BLaER1 treated with 17β-estradiol and CSF1 and Interleukin-3, amounts not matched to agents 10 nM and 100 nM (cell line): ENCODE results near the gene IQSEC3.
"Not testable (repeated sequence)": the region's sequence is repeated elsewhere in the genome, so short reads cannot be mapped to it uniquely, and the experiment has no call there.

ENCODE experiments used
- H3K27ac ChIP-seq, 11 experiments: shearing (Covaris generic); formaldehyde crosslinking; 2 replicates each; pipeline ENCODE4 v1.8.1; 2022
- H3K27me3 ChIP-seq, 11 experiments: shearing (Covaris generic); formaldehyde crosslinking; 2 replicates each; pipeline ENCODE4 v1.8.1; 2022
- H3K36me3 ChIP-seq, 11 experiments: shearing (Covaris generic); formaldehyde crosslinking; 2 replicates each; pipeline ENCODE4 v1.8.1; 2022
- H3K4me1 ChIP-seq, 10 experiments: shearing (Covaris generic); formaldehyde crosslinking; 2 replicates each; pipeline ENCODE4 v1.8.1; 2022
- H3K4me2 ChIP-seq, 11 experiments: shearing (Covaris generic); formaldehyde crosslinking; 2 replicates each; pipeline ENCODE4 v1.8.1; 2022
- H3K4me3 ChIP-seq, 10 experiments: shearing (Covaris generic); formaldehyde crosslinking; 2 replicates each; pipeline ENCODE4 v1.8.1; 2022
- H3K9ac ChIP-seq, 11 experiments: shearing (Covaris generic); formaldehyde crosslinking; 2 replicates each; pipeline ENCODE4 v1.8.1; 2022
- H3K9me3 ChIP-seq, 11 experiments: shearing (Covaris generic); formaldehyde crosslinking; replicated peaks in 1 of 11; 2 replicates each; pipeline ENCODE4 v1.8.1; 2022
- H4K20me1 ChIP-seq, 11 experiments: shearing (Covaris generic); formaldehyde crosslinking; 2 replicates each; pipeline ENCODE4 v1.8.1; 2022
- Cebpa-rat ChIP-seq, 11 experiments: shearing (Covaris generic); IDR thresholded peaks; 2 replicates each; pipeline ENCODE4 v1.8.1; 2022

Gene IQSEC3

GRCh38 chr12:185576-185955 is 119.0 kb downstream of the IQSEC3 start:
- no peak for TF ChIP-seq Cebpa-rat (IDR thresholded peaks at IDR 0.05)
- Histone ChIP-seq H3K27me3 (no peaks in the 10 kb centered on the region), H3K9ac (no peak overlapping the region), H3K9me3 (peaks cover 0 to 13% (median 6%) of the 10 kb centered on the region in 11 experiments; a peak in 12 of 22 replicates), H3K4me2 (no peak overlapping the region), H3K27ac (no peak overlapping the region), H4K20me1 (no peaks in the 10 kb centered on the region; a peak in 1 of 22 replicates), H3K4me3 (no peak overlapping the region), H3K4me1 (peaks cover 3 to 27% (median 11%) of the 10 kb centered on the region in 10 experiments; a peak in 18 of 20 replicates), H3K36me3 (no peaks in the 10 kb centered on the region)

GRCh38 chr12:186006-186625 is 119.5 kb downstream of the IQSEC3 start:
- H3K4me3 ChIP-seq = no peak overlapping the region
- H3K9ac ChIP-seq = no peak overlapping the region
- H3K27ac ChIP-seq = no peak overlapping the region
- peaks cover 0 to 13% (median 6%) of the 10 kb centered on the region in 11 experiments; a peak in 12 of 22 replicates for H3K9me3 ChIP-seq
- no peak for TF ChIP-seq Cebpa-rat (IDR thresholded peaks at IDR 0.05)
- no peaks in the 10 kb centered on the region for H3K27me3 ChIP-seq
- H3K36me3 ChIP-seq = no peaks in the 10 kb centered on the region
- no peaks in the 10 kb centered on the region; a peak in 1 of 22 replicates for H4K20me1 ChIP-seq
- peaks cover 0 to 22% (median 8%) of the 10 kb centered on the region in 10 experiments; a peak in 13 of 20 replicates for H3K4me1 ChIP-seq
- H3K4me2 ChIP-seq = no peak overlapping the region

- H3K9me3 ChIP-seq = peaks cover 0 to 13% (median 6%) of the 10 kb centered on the region in 11 experiments; a peak in 12 of 22 replicates
- not testable (repeated sequence) for H4K20me1 ChIP-seq, H3K27ac ChIP-seq, H3K9ac ChIP-seq, H3K4me1 ChIP-seq, H3K36me3 ChIP-seq, H3K4me2 ChIP-seq, H3K4me3 ChIP-seq, H3K27me3 ChIP-seq
Measured at GRCh38 chr12:187986-188909, 121.7 kb downstream of the IQSEC3 start.

GRCh38 chr12:188910-189621 is 122.5 kb downstream of the IQSEC3 start:
- Histone ChIP-seq H3K4me2 (peak overlapping the region in 9 of 11 experiments; percentile 14 to 60 (median 26); a peak in 14 of 22 replicates), H3K4me3 (no peak overlapping the region), H3K36me3 (no peaks in the 10 kb centered on the region), H3K27ac (no peak overlapping the region), H3K4me1 (peaks cover 0 to 6% (median 2%) of the 10 kb centered on the region in 10 experiments; a peak in 4 of 20 replicates), H3K27me3 (no peaks in the 10 kb centered on the region), H3K9me3 (peaks cover 0 to 13% (median 6%) of the 10 kb centered on the region in 11 experiments; a peak in 12 of 22 replicates), H4K20me1 (no peaks in the 10 kb centered on the region), H3K9ac (no peak overlapping the region)
- TF ChIP-seq Cebpa-rat (IDR thresholded peaks at IDR 0.05) = no peak

DNA sequence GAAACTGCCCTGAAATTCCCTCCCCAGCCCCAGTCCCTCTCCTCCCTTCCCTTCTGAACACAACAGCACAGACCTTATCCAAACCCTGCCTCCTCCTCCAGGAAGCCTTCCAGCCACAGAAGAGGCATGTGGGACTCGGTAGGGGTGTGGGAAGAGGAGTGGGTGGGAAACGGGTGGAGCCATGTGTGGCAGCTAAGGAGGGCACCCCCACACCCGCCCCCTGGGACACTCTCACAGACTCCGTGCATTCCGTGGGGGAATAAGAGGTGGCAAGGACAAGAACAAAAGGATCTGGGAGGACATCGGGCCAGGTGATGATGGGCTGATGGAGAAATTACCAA is 123.0 kb downstream of the IQSEC3 start:
- Histone ChIP-seq H3K27ac (no peak overlapping the region), H4K20me1 (no peaks in the 10 kb centered on the region), H3K4me3 (no peak overlapping the region), H3K36me3 (no peaks in the 10 kb centered on the region), H3K9ac (no peak overlapping the region), H3K9me3 (peaks cover 0 to 13% (median 6%) of the 10 kb centered on the region in 11 experiments; a peak in 12 of 22 replicates), H3K4me2 (peak overlapping the region in 8 of 11 experiments; percentile 14 to 60 (median 28); a peak in 9 of 22 replicates), H3K27me3 (no peaks in the 10 kb centered on the region), H3K4me1 (peaks cover 0 to 6% (median 1%) of the 10 kb centered on the region in 10 experiments; a peak in 4 of 20 replicates)
- TF ChIP-seq Cebpa-rat (IDR thresholded peaks at IDR 0.05) = no peak

- no peak overlapping the region for H3K4me3 ChIP-seq
- H3K27me3 ChIP-seq = no peaks in the 10 kb centered on the region
- no peak for TF ChIP-seq Cebpa-rat (IDR thresholded peaks at IDR 0.05)
- 0 out of 20 replicates have a peak, but pooled peaks cover 0 to 3% (median 0%) of the 10 kb centered on the region in 10 experiments for H3K4me1 ChIP-seq
- H4K20me1 ChIP-seq = no peaks in the 10 kb centered on the region
- H3K9me3 ChIP-seq = peaks cover 0 to 13% (median 6%) of the 10 kb centered on the region in 11 experiments; a peak in 12 of 22 replicates
- H3K27ac ChIP-seq = no peak overlapping the region
- no peak overlapping the region for H3K4me2 ChIP-seq
- no peak overlapping the region for H3K9ac ChIP-seq
- no peaks in the 10 kb centered on the region for H3K36me3 ChIP-seq
Measured at GRCh38 chr12:190881-191280, 124.3 kb downstream of the IQSEC3 start.

DNA sequence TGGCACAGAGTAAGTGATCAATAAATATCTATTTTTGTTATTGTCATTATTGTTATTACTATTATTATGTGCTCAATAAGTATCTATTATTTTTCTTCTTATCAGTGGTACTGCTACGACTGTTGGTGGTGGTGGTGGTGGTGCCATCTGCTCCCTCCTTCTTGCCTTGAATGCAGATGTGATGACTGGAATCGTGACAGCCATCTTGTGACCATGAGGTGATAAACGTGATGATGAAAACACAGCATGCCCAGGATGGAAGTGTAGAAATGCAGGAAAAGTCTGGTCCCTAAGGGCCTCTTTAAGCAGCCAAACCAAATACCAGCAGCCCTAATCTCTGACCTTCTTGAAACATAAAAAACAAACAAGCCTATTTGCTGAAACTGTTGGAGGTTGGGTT is 125.0 kb downstream of the IQSEC3 start:
- H3K27ac ChIP-seq = no peak overlapping the region
- no peaks in the 10 kb centered on the region for H4K20me1 ChIP-seq
- H3K36me3 ChIP-seq = no peaks in the 10 kb centered on the region
- H3K4me3 ChIP-seq = no peak overlapping the region
- no peaks in the 10 kb centered on the region for H3K27me3 ChIP-seq
- peaks cover 0 to 15% (median 6%) of the 10 kb centered on the region in 11 experiments; a peak in 12 of 22 replicates for H3K9me3 ChIP-seq
- no peak overlapping the region for H3K9ac ChIP-seq
- H3K4me1 ChIP-seq = 0 out of 20 replicates have a peak, but pooled peaks cover 0 to 3% (median 0%) of the 10 kb centered on the region in 10 experiments
- H3K4me2 ChIP-seq = no peak overlapping the region
- TF ChIP-seq Cebpa-rat (IDR thresholded peaks at IDR 0.05) = no peak

GRCh38 chr12:193261-193660 is 126.7 kb downstream of the IQSEC3 start:
- Histone ChIP-seq H3K27ac (no peak overlapping the region), H3K4me1 (peaks cover 0 to 8% (median 4%) of the 10 kb centered on the region in 10 experiments; a peak in 5 of 20 replicates), H3K9me3 (peaks cover 0 to 10% (median 3%) of the 10 kb centered on the region in 11 experiments; a peak in 11 of 22 replicates), H4K20me1 (no peaks in the 10 kb centered on the region), H3K4me2 (no peak overlapping the region), H3K9ac (no peak overlapping the region), H3K27me3 (no peaks in the 10 kb centered on the region), H3K4me3 (no peak overlapping the region), H3K36me3 (no peaks in the 10 kb centered on the region)
- no peak for TF ChIP-seq Cebpa-rat (IDR thresholded peaks at IDR 0.05)
